Natural killer cell treated with Interleukin-12 subunit alpha and Interleukin-12 subunit beta and Interleukin-15 and Interleukin-18, amount 100 ng/mL, for 72 hours (primary cell): ENCODE results near the gene CSNK1G2. TPM values are rescaled to one million over a fixed set of nuclear protein-coding genes. Genes with fewer than 3 reads are reported as not detected.

ENCODE experiments used
- ATAC-seq, 2 donors: fragments of 150-1000 bp; cut with Tn5 transposase in 1 of 2; sonication (Bioruptor Pico), chemical (Tn5 transposase) in 1 of 2; 2 replicates each; pipeline ENCODE4 v1.10.0; 2021
- DNase-seq: peaks from one replicate; pipeline ENCODE4 v3.0.0; 2022; ENCODE audit warnings: low spot score
- H3K27ac Mint-ChIP-seq, 2 donors: 1 replicate in 1 of 2; 2 replicates in 1 of 2; pipeline ENCODE4 v1.8.0; 2022; ENCODE audit warnings: mixed read lengths in 2 of 2, mild to moderate bottlenecking in 1 of 2, moderate library complexity in 1 of 2
- H3K27me3 Mint-ChIP-seq, 2 donors: 1 replicate in 1 of 2; 2 replicates in 1 of 2; pipeline ENCODE4 v1.8.0; 2022; ENCODE audit warnings: mixed read lengths in 2 of 2
- H3K36me3 Mint-ChIP-seq: one replicate; pipeline ENCODE4 v1.8.0; 2022; ENCODE audit warnings: mixed read lengths
- H3K4me1 Mint-ChIP-seq, 2 donors: 1 replicate in 1 of 2; 2 replicates in 1 of 2; pipeline ENCODE4 v1.8.0; 2022; ENCODE audit warnings: low read depth in 2 of 2, mixed read lengths in 2 of 2, mild to moderate bottlenecking in 1 of 2
- H3K4me3 Mint-ChIP-seq: one replicate; pipeline ENCODE4 v1.8.0; 2022; ENCODE audit warnings: mixed read lengths
- H3K9me3 Mint-ChIP-seq: 2 replicates; pipeline ENCODE4 v1.8.0; 2022; ENCODE audit warnings: mixed read lengths
- total RNA-seq, 2 donors: library from RNA; stranded (reverse); gene quantifications; one replicate each; pipeline ENCODE4 v1.2.3, GENCODE V29; 2022

CSNK1G2 gene
- total RNA-seq, 2 donors from 2014 or later = 57.5 to 103 TPM

- no peaks in the 10 kb centered on the region for H3K27me3 Mint-ChIP-seq
- ATAC-seq = no peak
- H3K9me3 Mint-ChIP-seq = no peaks in the 10 kb centered on the region
- peaks cover 23 to 30% of the 10 kb centered on the region in 2 donors for H3K4me1 Mint-ChIP-seq
- no peak overlapping the region for H3K4me3 Mint-ChIP-seq
- peak; percentile 58 for DNase-seq
- H3K27ac Mint-ChIP-seq = no peak overlapping the region
- H3K36me3 Mint-ChIP-seq = no peaks in the 10 kb centered on the region
Measured at GRCh38 chr19:1944088-1944915, 3.3 kb downstream of the CSNK1G2 start.

GRCh38 chr19:1944916-1945561, 4.1 kb downstream of the CSNK1G2 start:
- Mint-ChIP-seq H3K4me3 (no peak overlapping the region), H3K4me1 (peaks cover 18 to 25% of the 10 kb centered on the region in 2 donors), H3K9me3 (no peaks in the 10 kb centered on the region), H3K27ac (no peak overlapping the region), H3K27me3 (no peaks in the 10 kb centered on the region), H3K36me3 (no peaks in the 10 kb centered on the region)
- DNase-seq = peak; percentile 60
- no peak for ATAC-seq

GRCh38 chr19:1945899-1946298, 4.9 kb downstream of the CSNK1G2 start:
- peak; percentile 54 for DNase-seq
- ATAC-seq = no peak
- Mint-ChIP-seq H3K4me3 (no peak overlapping the region), H3K27ac (peak overlapping the region in 1 of 2 donors; percentile 67), H3K4me1 (peaks cover 15 to 24% of the 10 kb centered on the region in 2 donors), H3K9me3 (no peaks in the 10 kb centered on the region), H3K36me3 (no peaks in the 10 kb centered on the region), H3K27me3 (no peaks in the 10 kb centered on the region)

- no peaks in the 10 kb centered on the region for H3K36me3 Mint-ChIP-seq
Measured at GRCh38 chr19:1947651-1948209, 6.8 kb downstream of the CSNK1G2 start.

GRCh38 chr19:1949304-1950101, 8.5 kb downstream of the CSNK1G2 start:
- Mint-ChIP-seq H3K4me1 (peaks cover 4 to 12% of the 10 kb centered on the region in 2 donors), H3K9me3 (no peaks in the 10 kb centered on the region), H3K27ac (no peak overlapping the region), H3K4me3 (no peak overlapping the region), H3K27me3 (no peaks in the 10 kb centered on the region), H3K36me3 (no peaks in the 10 kb centered on the region)
- ATAC-seq (no peak), DNase-seq (peak; percentile 56)

More at GRCh38 chr19:1947651-1948209, 6.8 kb downstream of the CSNK1G2 start:
- no peaks in the 10 kb centered on the region for H3K27me3 Mint-ChIP-seq
- H3K4me1 Mint-ChIP-seq = peaks cover 13 to 22% of the 10 kb centered on the region in 2 donors
- peak in 1 of 2 donors; percentile 21 for ATAC-seq
- DNase-seq = peak; percentile 59
- H3K4me3 Mint-ChIP-seq = no peak overlapping the region
- no peaks in the 10 kb centered on the region for H3K9me3 Mint-ChIP-seq
- H3K27ac Mint-ChIP-seq = no peak overlapping the region

- H3K36me3 Mint-ChIP-seq = no peaks in the 10 kb centered on the region
- no peak overlapping the region for H3K4me3 Mint-ChIP-seq
- H3K4me1 Mint-ChIP-seq = peaks cover 4 to 12% of the 10 kb centered on the region in 2 donors
- ATAC-seq (no peak), DNase-seq (no peak)
- H3K27me3 Mint-ChIP-seq = no peaks in the 10 kb centered on the region
- H3K9me3 Mint-ChIP-seq = no peaks in the 10 kb centered on the region
- H3K27ac Mint-ChIP-seq = no peak overlapping the region
Measured at GRCh38 chr19:1950640-1951039, 9.7 kb downstream of the CSNK1G2 start.

GRCh38 chr19:1952635-1953034, 11.7 kb downstream of the CSNK1G2 start:
- H3K36me3 Mint-ChIP-seq = no peaks in the 10 kb centered on the region
- no peaks in the 10 kb centered on the region for H3K9me3 Mint-ChIP-seq
- DNase-seq (no peak), ATAC-seq (peak in 1 of 2 donors; percentile 47)
- H3K4me3 Mint-ChIP-seq = no peak overlapping the region
- H3K27me3 Mint-ChIP-seq = no peaks in the 10 kb centered on the region
- peaks cover 4 to 8% of the 10 kb centered on the region in 2 donors for H3K4me1 Mint-ChIP-seq
- no peak overlapping the region for H3K27ac Mint-ChIP-seq

- Mint-ChIP-seq H3K36me3 (no peaks in the 10 kb centered on the region), H3K4me1 (peaks cover 4 to 8% of the 10 kb centered on the region in 2 donors), H3K27ac (no peak overlapping the region)
Measured at GRCh38 chr19:1953037-1953436, 12.1 kb downstream of the CSNK1G2 start.

GRCh38 chr19:1953441-1954094, 12.6 kb downstream of the CSNK1G2 start:
- DNase-seq = peak; percentile 40
- Mint-ChIP-seq H3K4me3 (no peak overlapping the region), H3K4me1 (peaks cover 4 to 6% of the 10 kb centered on the region in 2 donors), H3K27me3 (no peaks in the 10 kb centered on the region), H3K27ac (no peak overlapping the region), H3K9me3 (no peaks in the 10 kb centered on the region), H3K36me3 (no peaks in the 10 kb centered on the region)
- no peak for ATAC-seq

More at GRCh38 chr19:1953037-1953436, 12.1 kb downstream of the CSNK1G2 start:
- Mint-ChIP-seq H3K27me3 (no peaks in the 10 kb centered on the region), H3K9me3 (no peaks in the 10 kb centered on the region), H3K4me3 (no peak overlapping the region)
- DNase-seq (peak; percentile 31), ATAC-seq (no peak)

GRCh38 chr19:1954532-1954933, 13.6 kb downstream of the CSNK1G2 start:
- H3K27ac Mint-ChIP-seq = no peak overlapping the region

GRCh38 chr19:1955171-1956121, 14.5 kb downstream of the CSNK1G2 start:
- Mint-ChIP-seq H3K27ac (no peak overlapping the region), H3K36me3 (no peaks in the 10 kb centered on the region), H3K9me3 (no peaks in the 10 kb centered on the region), H3K27me3 (no peaks in the 10 kb centered on the region), H3K4me3 (no peak overlapping the region), H3K4me1 (peaks cover 0 to 5% of the 10 kb centered on the region in 2 donors)
- ATAC-seq = no peak
- DNase-seq = peak; percentile 60

More at GRCh38 chr19:1954532-1954933, 13.6 kb downstream of the CSNK1G2 start:
- no peaks in the 10 kb centered on the region for H3K9me3 Mint-ChIP-seq
- H3K27me3 Mint-ChIP-seq = no peaks in the 10 kb centered on the region
- ATAC-seq (no peak), DNase-seq (peak; percentile 57)
- peaks cover 0 to 2% of the 10 kb centered on the region in 2 donors for H3K4me1 Mint-ChIP-seq
- H3K36me3 Mint-ChIP-seq = no peaks in the 10 kb centered on the region
- H3K4me3 Mint-ChIP-seq = no peak overlapping the region

GRCh38 chr19:1956122-1956494, 15.1 kb downstream of the CSNK1G2 start:
- ATAC-seq (no peak), DNase-seq (no peak)
- Mint-ChIP-seq H3K27me3 (no peaks in the 10 kb centered on the region), H3K9me3 (no peaks in the 10 kb centered on the region), H3K27ac (no peak overlapping the region), H3K4me3 (no peak overlapping the region), H3K4me1 (peaks cover 0 to 6% of the 10 kb centered on the region in 2 donors), H3K36me3 (no peaks in the 10 kb centered on the region)
